SKM-1 (cell line): ENCODE data around the gene SELENOM.
"Not testable (repeated sequence)": the region's sequence is repeated elsewhere in the genome, so short reads cannot be mapped to it uniquely, and the experiment has no call there.

Source experiments
- DNase-seq: peaks from one replicate; lab custom pipeline; 2025; ENCODE audit not compliant: unreplicated experiment; lab: John Stamatoyannopoulos, UW

The SELENOM gene

DNA sequence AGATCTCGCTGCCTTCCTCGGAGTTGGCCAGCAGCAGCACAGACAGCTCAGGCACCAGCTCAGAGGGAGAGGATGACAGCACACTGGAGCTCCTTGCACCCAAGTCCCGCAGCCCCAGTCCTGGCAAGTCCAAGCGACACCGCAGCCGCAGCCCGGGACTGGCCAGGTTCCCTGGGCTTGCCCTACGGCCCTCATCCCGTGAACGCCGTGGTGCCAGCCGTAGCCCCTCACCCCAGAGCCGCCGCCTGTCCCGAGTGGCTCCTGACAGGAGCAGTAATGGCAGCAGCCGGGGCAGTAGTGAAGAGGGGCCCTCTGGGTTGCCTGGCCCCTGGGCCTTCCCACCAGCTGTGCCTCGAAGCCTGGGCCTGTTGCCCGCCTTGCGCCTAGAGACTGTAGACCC lies 26.5 kb upstream of the SELENOM start:
- no peak for DNase-seq

DNA sequence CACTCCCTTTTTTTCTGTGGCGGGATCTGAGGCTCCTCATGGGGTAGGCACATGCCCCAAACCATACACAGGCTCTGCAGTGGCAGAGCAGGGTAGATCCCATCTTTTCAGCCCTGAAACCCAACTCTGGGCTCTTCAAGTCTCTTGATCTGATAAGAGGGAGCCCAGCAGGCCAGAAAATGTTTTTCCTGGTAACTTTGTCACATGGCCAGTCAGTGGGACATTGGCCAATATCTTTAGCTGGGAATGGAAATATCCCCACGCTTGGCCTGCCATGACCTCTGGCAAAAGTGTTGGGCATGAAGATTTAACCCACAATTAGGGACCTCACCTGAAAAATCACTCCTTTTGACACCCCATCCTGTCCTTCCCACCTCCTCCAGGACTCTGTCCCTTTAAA lies 23.5 kb upstream of the SELENOM start:
- DNase-seq: no peak

DNA sequence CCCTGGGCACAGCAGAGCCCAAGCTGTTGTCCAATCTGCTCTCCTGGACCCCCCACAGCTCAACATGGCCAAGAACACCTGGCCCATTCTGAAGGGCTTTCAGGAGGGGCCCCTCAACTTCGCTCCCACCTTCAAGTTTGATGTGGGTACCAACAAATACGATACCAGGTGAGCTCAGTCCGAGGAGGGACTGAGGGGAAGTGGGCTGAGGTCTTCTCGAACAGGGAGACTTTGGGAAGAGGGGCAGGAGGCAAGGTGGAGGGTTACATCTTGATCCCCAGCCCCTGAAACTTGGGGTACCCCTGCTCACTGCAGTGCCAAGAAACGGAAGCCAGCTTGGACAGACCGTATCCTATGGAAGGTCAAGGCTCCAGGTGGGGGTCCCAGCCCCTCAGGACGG lies 20.8 kb upstream of the SELENOM start:
- no peak for DNase-seq

DNA sequence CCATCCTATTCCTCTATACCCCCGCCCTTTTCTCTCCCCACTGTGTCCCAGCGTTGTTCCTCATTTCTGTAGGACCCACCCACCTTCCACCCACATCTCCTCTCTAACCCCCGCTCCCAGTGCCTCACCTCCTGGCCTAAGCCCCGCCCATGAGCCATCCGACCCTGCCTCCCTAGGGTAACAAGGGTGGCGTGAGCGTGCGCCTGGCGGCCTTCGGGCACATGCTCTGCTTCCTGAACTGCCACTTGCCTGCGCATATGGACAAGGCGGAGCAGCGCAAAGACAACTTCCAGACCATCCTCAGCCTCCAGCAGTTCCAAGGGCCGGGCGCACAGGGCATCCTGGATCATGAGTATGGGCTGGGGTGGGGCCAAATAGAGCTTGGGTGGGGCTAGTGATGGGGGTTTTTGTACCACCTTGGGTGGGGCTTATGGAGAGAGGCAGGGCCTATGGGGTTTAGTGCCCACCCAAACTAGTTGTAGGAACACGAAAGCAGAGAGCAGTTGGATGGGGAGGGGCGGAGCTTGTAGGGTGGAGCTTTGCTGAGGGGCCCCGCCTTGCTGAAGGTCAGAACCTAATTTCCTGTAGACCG lies 19.9 kb upstream of the SELENOM start:
- no peak for DNase-seq

DNA sequence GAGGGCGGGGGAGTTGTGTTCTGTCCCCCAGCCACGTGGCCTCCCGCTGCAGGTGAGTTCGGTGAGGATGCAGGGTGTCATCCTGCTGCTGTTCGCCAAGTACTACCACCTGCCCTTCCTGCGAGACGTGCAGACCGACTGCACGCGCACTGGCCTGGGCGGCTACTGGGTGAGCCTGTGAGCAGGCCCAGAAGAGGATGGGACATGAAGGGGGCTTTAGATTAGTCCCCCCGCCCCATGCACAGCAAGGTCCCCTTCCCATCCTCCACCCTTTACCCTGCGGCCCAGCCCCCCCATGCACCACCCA lies 19.5 kb upstream of the SELENOM start:
- no peak for DNase-seq

DNA sequence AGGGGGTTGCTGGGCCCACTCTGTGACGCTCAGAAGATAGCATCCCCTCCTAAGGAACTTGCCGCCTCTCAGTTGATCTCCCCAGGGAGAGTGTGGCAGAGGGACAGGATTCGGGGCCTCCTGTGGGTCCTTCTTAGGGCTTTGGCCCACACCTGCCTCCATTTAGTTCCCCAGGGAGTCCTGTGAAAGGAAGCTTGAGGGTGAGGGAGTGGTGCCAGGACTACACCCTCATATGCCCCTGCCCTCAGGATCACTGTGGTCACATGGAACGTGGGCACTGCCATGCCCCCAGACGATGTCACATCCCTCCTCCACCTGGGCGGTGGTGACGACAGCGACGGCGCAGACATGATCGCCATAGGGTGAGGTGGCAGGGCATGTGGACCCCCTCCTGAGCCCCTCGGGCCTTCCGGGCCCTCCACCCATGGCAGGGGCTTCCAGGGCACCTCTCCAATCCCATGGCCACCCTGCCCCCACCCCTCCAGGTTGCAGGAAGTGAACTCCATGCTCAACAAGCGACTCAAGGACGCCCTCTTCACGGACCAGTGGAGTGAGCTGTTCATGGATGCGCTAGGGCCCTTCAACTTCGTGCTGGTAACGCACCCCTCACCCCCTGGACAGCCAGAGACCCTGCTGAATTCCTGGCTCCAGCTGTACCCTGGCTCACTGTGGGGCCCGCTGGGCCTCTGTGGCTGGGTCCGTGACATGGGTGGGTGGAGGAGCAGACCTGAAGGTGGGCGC lies 18.9 kb upstream of the SELENOM start:
- no peak for DNase-seq

DNA sequence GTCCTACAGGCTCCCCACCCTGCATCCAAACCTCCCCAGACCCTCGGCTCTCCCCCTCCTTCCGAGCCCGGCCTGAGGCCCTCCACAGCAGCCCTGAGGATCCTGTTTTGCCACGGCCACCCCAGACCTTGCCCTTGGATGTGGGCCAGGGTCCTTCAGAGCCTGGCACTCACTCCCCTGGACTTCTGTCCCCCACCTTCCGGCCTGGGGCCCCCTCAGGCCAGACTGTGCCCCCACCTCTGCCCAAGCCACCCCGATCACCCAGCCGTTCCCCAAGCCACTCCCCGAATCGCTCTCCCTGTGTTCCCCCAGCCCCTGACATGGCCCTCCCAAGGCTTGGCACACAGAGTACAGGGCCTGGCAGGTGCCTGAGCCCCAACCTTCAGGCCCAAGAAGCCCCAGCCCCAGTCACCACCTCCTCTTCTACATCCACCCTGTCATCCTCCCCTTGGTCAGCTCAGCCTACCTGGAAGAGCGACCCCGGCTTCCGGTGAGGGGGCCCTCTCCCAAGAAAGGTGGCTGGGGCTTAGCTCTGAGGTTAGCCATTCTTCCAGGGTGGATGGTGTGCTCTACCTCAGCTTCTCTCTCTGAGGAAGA lies 18.3 kb upstream of the SELENOM start:
- DNase-seq: no peak

DNA sequence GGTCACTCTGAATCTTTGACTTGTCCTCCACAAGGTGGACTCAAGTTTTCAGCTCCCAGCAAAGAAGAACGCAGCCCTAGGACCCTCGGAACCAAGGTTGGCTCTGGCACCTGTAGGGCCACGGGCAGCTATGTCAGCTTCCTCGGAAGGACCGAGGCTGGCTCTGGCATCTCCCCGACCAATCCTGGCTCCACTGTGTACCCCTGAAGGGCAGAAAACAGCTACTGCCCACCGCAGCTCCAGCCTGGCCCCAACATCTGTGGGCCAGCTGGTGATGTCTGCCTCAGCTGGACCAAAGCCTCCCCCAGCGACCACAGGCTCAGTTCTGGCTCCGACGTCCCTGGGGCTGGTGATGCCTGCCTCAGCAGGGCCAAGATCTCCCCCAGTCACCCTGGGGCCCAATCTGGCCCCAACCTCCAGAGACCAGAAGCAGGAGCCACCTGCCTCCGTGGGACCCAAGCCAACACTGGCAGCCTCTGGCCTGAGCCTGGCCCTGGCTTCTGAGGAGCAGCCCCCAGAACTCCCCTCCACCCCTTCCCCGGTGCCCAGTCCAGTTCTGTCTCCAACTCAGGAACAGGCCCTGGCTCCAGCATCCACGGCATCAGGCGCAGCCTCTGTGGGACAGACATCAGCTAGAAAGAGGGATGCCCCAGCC lies 17.6 kb upstream of the SELENOM start:
- DNase-seq: no peak

DNA sequence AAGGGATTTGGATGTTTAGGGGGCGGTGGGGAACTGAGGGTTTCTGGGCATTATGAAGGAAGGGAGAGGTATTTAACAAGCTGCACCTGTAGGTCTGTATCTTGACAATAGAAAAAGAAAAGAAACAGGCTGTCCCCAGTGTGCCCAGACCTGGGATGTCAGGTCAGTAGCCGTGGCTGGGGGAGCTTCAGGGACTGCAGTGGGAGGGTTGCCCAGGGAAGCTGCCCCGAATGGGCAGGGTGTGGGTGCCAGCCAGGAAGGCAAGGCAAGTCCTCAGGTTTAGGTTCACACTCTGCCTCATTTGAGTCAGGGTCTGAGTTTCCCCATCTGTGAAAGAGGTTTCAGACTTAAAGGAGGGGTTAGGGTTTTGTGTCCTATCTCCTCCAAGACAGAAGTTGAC lies 16.9 kb upstream of the SELENOM start:
- no peak for DNase-seq

DNA sequence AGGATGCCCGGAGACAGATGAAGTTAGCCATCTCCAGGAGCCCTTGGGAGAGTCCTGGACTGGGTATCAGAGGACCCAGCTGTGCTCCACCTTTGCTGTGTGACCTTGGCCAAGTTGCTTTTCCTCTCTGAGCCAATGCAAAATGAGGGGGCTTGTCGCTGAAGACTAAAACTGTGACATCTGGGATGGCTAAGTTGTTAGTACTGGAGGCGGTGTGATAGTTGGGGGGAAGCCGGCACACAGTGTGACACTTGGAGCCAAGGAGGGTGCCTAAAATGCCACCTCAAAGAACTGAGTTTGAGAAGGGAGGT lies 15.9 kb upstream of the SELENOM start:
- DNase-seq: no peak

DNA sequence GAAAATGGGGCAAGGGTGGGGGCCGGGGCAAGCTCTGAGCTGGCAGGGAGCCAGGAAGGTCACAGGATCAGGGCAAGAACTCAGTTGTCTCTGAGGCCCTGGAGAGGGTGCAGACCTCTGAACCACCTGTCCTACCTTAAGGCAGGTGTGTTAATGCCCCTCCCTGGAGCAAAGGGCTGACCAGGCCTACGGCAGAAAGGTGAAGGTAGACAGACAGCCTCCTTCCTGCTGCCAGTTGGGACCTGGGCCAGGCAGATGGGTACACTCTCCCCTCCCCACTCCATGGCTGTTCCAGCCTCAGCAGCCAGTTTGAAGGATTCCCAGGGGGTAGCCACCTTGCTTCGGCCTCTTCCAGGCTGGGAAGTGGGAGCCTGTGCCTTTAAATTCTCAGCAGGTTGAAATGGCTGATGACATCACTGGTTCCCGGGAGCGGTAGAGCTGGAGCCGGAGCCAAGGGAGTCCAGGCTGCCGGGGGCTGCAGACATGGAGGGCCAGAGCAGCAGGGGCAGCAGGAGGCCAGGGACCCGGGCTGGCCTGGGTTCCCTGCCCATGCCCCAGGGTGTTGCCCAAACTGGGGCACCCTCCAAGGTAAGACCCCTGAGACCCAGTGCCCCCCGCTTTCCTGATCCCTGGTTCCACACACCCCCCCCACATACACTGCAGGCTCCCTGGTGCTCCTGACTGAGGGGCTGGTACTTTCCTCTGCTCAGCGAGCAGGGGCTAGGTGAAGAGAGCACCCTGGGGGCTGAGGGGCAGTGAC lies 15.3 kb upstream of the SELENOM start, which contains the start of gene INPP5J:
Gene INPP5J, plus strand, starts transcription at position 435 of the 760 bp plus-strand sequence. Its CDS starts 49 bp downstream, at position 484.
- DNase-seq: no peak

DNA sequence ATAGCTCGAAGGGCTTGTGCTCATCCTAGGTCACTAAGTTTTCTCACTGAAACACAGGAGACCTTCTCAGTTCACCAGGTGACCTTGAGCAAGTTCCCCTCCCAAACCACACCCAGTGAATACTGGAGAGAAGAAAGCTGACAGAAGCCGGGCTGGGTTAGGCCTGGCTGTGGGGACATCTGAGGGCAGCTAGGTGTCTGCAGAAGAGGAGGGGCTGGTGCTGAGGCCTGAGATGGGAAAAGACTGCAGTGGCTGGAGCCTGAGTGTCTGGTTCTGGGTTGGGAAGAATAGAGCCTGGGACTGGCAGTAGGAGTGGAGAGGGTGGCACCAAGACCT lies 14.8 kb upstream of the SELENOM start:
- no peak for DNase-seq

DNA sequence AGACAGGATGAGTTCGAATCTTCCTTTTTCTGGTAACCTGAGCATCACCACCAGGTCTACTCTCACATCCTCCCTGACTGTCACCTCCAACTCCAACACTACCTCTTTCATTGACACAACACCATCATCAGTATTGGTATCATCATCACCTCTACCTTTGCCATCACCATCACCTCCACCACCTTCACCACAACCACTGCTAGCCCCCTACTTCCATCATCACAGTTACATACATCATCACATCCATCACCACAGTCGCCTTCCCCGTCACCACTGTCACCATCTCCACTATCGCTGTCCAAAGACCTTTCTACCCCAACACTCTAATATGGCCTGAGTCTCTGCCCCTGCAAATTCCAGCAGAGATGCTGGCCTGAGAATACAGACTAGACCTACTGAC lies 14.0 kb upstream of the SELENOM start:
- no peak for DNase-seq

DNA sequence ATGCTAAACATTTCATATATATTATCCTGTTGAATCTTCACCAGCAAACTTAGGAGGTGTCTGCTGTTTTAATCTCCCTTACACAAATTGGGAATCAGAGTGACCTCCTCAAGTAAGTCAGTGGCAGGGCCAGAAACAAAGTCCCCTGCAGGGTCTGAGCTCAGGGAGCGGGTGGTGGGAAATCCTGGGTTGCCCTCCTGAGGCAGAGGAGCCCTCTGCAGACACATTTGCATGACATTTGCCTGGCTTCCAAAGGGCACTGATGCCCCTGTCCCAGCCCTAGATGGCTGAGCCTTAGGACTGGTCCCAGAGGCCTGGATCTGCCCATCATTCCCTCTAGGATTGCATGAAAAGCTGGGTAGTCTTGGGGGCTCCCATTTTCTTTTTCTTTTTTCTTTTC lies 13.3 kb upstream of the SELENOM start:
- DNase-seq: no peak

DNA sequence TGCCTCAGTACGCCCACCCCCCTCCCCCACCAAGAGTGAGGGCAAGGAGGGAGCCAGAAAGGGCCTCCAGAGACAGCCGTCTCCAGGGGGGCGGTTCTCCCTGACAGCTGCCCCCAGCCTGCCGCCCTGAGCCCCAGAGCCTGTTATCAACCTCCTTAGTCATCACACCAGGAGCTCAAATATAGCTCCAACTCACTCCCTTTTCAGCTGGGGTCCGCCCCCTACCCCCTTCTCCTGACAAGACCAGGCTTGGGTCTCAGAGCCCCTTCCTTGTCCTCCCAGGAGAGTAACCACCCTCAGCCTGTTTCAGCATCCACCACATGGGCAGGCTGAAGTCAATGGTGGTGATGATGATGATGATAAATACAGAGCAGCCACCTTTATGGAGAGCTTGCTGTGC lies 12.9 kb upstream of the SELENOM start:
- DNase-seq: no peak

DNA sequence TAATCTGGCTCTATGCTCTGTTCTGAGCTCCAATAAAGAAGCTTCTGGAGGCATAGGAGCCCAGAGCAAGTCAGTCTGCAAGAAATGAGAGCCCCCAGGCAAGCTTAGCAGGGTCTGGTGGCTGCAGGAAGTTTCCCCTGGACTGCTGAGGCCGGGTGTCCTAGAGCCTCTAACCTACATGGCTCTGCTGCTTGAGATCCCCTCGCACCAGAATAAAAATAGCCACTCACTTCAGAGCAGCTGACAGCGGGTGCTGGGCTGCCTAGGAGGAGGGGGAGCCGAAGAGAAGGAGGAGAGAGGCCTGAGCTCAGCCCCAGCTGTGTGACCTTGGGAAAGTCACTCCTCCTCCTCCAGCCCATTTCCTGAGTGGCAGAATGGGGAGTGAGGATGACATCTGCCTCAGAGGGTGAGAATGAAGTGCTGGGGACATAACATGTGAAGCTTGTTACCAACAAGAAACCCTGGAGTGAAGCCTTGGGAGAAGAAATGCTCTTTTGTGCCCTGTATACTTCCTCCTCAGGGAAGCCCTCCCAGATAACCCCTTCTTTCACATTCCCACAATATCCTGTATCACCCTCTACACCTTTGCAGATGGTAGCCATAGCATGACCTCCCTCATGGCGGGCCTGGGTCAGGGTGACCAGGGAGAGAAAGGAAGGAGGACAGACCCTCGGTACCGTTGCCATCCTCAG lies 11.8 kb upstream of the SELENOM start:
- no peak for DNase-seq

DNA sequence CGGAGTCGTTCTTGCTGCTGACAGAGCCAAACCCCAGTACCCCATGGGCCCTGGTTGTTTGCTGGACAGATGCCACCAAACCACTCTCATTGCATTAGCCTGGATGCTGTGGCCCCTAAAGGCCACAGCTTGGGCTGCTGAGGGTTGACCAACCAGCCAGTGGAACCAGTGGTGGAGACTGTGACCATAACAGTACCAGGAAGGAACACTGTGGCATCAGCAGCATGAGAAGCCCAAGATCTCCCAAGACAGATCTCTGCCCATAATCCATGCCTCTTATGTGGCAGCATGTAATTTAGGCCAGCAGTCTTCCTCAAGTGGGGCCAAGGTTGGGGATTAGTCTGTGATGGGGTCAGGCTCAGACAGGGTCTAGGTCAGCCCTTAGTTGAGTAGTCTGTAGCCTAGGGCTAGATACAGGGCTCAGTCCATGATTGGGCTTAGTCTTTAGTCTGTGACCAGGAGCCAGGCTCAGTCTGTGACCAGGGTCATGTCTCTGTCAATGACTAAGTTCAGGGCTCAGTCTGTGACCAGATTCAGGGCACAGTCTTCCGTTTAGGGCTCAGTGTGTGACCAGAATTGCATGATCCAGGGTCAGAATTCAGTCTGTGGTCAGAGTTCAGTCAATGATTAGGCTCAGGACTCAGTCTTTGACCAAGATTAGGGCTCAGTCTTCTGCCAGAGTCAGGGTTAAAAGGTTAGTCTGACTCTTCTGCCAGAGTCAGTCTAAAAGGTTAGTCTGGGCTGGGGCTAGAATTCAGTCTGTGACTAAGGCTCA lies 10.9 kb upstream of the SELENOM start:
- DNase-seq: no peak

DNA sequence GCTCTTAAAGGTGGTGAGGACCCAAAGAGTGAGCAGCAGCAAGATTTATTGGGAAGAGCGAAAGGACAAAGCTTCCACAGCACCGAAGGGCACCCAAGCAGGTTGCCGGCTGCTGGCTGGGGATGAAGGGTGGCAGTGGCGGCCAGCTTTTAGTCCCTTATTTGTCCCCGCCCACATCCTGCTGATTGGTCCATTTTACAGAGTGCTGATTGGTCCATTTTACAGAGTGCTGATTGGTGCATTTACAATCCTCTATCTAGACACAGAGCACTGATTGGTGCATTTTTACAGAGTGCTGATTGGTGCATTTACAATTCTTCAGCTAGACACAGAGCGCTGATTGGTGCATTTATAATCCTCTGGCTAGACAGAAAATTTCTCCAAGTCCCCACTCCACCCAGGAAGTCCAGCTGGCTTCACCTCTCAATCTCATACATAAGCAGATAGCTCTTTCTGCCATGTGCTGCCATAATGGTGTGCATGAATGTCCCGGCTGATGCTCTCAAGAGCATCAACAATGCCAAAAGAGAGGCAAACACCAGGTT lies 5.3 kb upstream of the SELENOM start:
- DNase-seq: not testable (repeated sequence)

DNA sequence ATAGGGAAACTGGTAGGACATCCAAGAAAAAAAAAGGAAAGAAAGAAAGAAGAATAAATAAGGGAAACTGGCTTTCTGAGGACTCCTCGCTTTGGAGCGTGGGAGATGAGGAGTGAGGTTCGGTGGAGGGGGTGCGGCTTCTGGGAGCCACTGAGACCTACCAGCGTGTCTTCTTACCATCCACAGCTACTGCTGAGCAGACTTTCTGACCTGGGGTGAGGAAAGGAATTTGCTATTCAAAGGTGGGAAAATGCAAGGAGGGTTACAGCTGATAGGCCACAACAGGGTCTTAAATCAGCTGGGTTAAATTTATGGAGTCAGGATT lies 488 bp upstream of the SELENOM start:
- no peak for DNase-seq

DNA sequence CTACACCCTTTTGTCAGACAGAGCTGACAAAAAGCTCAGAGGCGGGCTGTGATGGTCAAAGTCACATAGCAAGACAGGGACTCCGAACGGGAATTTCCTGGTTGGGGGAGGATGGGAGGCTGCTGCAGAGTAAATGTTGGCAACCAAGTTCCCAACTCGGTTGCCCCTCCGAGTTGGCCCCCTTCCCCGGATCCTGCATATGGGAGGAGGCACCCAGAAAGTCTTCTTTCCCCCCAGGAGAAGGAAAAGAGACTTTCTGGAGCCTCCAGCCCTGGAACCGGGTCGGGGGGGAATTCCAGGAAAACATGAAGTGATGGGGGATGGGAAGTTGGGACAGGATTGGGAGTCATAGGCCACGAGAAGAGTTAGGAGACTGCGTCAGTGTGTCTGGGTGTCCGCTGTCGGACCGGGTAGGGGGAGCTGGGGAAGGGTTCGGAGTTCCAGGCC lies 614 bp downstream of the SELENOM start:
- DNase-seq: no peak
